HG02759 (cell line): ENCODE results near the gene BICDL1.
A peak's percentile ranks its signal among the peaks of the same experiment; 100 is the strongest.

Source experiments
- ATAC-seq: cut with Tn5 transposase; IDR thresholded peaks from one replicate; pipeline ENCODE4 v1.9.1; 2021; ENCODE audit warnings: mild to moderate bottlenecking, moderate library complexity; ENCODE audit not compliant: unreplicated experiment

The BICDL1 gene

DNA sequence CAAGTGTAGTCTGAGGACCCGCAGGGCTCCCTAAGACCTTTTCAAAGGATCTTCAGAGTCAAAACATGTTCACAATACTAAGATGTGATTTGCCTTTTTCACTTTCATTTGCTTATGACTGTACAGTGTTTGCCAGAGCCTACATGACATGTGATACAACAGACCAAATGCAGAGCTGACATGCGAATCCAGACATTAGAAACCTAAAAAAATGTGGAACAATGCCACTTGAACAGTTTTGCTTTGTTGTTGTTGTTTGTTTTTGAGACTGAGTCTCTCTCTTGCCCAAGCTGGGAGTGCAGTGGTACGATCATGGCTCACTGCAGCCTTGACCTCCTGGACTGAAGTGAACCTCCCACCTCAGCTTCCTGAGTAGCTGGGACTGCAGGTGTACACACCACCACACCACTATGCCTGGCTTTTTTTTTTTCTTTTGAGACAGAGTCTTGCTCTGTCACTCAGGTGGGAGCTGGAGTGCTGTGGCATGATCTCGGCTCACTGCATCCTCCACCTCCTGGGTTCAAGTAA lies 132.8 kb downstream of the BICDL1 start:
- ATAC-seq: peak; percentile 24

GRCh38 chr12:120125029-120125428 lies 136.0 kb downstream of the BICDL1 start:
- ATAC-seq: no peak

- ATAC-seq: no peak
These were observed 137.0 kb downstream of the BICDL1 start for GRCh38 chr12:120125792-120126634.

DNA sequence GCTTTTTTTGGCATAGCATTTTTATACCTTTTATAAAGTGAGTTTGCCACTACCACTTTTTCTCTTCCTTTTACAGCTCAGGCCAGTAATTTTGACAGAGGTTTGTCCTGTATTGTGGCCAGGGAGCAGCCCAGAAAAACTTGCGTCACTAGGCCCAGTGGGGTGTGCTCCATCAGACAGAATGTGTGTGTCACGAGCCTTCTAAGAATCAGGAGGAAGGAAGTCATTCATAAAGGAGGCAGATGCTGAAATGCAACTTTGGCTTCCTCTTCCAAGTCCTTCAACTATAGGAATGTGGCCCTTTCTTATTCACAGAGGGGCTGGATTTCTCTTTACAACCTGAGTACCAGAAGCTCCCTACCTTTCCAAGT lies 137.6 kb downstream of the BICDL1 start:
- no peak for ATAC-seq

DNA sequence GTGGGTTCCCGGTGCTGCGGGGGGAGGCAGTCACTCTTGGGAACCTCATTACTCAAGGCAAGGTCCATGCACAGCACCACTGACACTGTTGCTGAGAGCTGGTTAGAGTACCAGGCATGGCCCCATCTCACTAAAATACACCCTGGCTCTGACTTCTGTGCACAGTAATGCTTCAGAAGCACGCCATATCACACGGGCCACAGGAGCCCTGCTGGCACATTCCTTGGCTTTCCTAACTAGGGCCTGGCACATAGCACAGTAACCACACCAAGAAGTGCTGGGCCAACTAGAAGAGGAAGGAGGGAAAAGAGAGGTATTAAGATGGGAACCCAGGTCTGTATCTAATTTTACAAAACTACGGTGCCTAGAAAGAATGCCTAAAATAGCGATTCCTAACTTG lies 141.0 kb downstream of the BICDL1 start:
- no peak for ATAC-seq

DNA sequence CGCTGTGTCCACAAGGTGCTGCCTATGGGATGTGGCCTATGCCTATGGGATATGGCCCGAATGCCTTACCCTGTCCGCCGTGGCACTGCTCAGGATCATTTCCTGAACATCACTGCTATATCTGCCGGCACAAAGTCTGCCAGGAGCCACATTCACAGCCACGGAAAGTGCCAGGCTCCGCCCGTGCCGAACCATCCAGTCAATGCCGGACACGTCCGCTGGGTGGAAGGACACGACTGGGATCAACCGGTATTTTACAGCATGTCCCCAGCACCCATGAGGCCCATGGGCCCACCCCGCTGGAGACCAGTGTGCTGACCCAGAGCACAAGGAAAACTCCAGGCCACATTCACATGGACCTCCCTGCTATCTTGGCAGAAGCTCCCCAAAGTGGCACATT lies 142.1 kb downstream of the BICDL1 start:
- ATAC-seq: no peak

- ATAC-seq: no peak
These were observed 143.2 kb downstream of the BICDL1 start for GRCh38 chr12:120132054-120132836.

- peak; percentile 90 for ATAC-seq
These were observed 143.9 kb downstream of the BICDL1 start for GRCh38 chr12:120132863-120133385.

GRCh38 chr12:120134307-120134980 lies 145.4 kb downstream of the BICDL1 start:
- ATAC-seq: no peak

DNA sequence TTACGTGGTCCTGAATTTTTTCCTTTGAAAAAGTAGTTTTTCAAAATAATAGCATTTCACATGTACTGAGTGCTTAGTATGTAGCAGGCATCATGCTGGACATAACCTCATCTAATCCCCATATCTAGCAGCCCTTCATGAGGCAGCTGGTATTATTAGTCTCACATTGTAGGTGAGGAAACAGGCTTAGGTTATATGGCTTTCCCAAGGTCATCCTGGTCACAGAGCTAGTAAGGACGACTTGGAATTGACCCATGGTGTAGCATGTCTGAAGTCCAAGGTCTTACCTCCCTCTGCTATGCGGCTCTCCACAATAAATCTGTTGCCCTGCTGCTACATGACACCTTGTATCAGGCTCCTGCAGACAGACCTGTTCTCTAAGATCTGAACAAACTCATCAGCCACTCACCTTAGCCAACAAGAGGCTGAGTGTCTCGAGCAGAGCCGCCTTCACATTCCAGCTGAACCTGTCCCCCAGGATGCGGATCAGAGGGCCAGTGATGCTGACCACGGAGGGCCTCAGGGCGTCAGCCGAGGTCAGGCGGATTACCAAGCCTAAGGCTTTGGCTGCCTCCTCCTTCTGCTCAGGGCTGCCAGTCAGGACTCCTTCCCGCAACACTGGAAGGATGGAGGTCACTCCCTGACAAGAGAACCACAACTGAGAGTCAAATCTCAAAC lies 147.2 kb downstream of the BICDL1 start:
- no peak for ATAC-seq

DNA sequence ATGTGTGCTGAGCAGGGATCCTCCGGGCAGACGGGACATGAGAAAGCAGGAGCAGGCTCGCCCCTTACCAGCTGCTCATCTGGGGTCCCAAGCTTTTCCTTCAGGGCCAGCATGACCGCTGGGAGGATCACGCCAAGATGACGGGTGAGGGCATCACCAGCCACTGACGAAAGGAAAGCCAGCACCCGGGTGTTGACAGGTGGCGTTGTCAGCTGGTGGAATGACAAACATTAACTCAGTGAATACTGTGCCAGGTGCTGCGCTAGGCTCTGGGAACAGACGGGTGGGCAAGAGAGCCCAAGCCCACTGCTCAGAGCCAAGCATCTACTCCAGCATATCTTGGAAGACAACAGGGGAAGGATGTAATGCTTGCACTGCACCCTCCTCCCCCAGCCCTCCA lies 148.8 kb downstream of the BICDL1 start:
- no peak for ATAC-seq

- ATAC-seq: no peak
These were observed 149.3 kb downstream of the BICDL1 start for GRCh38 chr12:120138366-120138765.

- ATAC-seq: no peak
These were observed 150.9 kb downstream of the BICDL1 start for GRCh38 chr12:120139958-120140357.

DNA sequence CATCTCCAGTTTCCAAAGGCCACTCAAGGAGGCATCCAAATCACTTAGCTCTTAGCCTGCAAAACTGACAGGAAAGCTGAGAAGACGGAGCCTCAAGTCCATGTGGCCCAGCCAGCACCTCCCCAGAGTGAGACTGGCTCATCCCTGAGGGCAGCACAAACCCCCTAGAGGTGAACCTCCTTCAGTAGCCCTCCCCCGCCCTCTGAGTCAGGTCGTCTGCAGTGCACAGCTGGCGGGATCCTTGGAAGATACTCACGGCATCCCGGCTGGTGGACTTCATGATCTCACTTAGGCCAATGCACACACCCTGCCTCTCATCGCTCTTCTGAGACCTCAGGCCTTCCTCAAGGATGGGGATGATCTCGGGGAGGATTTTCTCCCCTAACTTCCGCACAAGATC lies 151.6 kb downstream of the BICDL1 start:
- no peak for ATAC-seq

GRCh38 chr12:120141336-120141735 lies 152.3 kb downstream of the BICDL1 start:
- ATAC-seq: no peak

DNA sequence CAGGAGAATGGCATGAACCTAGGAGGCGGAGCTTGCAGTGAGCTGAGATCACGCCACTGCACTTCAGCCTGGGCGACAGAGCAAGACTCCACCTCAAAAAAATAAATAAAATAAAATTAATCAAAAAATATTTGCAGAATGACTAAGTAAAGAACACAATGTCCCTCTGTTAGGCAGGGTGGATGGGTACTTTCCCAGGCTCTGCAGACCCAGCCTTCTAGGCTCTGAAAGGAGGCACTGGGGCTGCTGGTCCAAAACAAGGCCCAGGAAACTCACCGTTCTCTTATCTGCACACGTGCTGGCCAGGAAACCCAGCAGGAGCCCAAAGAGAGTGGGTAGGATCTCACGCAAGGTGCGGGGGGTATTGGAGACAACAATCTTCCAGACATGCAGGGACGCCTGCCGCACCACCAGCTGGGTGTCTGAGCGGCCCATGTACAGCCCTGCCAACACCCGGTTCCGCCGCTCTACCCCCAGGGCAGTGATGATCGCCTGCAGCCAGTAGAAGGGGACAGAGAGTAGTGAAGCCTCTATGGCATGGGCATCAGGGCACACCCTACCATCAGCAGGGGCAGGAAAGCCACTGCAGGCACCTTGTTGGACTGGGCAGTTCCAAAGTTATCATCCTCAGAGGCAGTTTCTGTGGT lies 153.3 kb downstream of the BICDL1 start:
- no peak for ATAC-seq
